HG02763 (cell line): ENCODE data around the gene MYOM3.
A peak's percentile ranks its signal among the peaks of the same experiment; 100 is the strongest.

Experiments used
- ATAC-seq: cut with Tn5 transposase; IDR thresholded peaks from one replicate; pipeline ENCODE4 v1.9.1; 2021; ENCODE audit warnings: mild to moderate bottlenecking, moderate library complexity; ENCODE audit not compliant: unreplicated experiment

MYOM3 gene

DNA sequence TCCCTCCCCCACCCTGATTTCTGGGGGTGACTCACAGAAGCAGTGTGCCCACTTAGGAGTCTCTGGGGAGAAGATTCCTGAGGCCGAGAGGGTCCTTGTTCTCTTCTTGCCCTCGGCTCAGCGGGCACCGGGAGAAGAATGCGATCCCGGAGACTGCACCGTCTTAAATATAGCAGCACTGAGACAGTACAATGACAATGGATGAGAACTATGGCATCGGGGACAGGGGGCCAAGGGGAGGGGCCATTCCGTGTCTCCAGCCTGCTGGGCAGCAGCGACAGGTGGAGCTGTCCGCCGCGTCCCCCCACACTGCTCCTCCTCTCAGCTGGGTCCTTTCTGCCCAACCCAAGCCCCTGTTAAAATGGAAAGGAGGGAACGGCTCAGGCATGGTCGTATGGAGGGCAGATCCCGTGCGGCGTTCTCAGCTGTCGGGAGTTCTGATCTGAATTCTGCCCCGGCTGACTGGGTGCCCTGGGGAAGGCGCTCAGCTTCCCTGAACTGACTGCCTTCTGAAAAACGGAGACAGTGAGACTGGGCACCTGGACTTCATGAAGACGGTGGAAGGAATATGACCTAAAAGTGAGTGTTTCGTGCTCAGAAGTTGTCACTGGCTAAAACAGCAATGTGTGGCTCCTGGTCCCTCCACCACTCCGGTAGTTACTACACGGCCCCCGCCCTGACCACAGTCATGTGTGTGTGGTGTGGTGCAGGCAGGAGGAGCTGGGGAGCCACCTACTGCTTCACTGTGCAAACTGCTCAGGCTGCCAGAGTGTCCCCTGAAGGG, at the start of gene MYOM3:
Gene MYOM3, minus strand, starts transcription at position 140 of the 784 bp plus-strand sequence. CDS start 3,499 bp downstream, outside the sequence.
- ATAC-seq: no peak

- no peak for ATAC-seq
These were observed 49.3 kb upstream of the MYOM3 start for GRCh38 chr1:24161270-24161669.

DNA sequence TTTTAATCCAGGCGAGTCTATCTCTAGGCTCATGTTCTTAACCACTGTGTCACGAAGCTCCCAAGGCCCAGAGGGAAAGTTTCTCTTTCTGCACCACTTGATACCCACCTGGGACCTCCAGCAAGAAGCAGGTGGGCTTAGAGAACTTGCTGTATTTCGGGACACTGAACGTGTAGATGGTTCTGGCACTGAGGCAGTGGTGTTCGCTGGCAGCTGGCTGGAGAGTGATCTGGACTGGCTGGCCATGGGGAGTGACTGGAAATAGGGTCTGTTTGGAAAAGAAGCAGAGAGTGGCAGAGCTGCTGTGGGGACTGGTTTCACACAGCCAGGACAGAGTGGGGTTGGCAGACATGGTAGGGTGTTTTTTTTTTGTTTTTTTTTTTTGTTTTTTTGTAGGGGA, 47.4 kb upstream of the MYOM3 start:
- ATAC-seq: no peak

- no peak for ATAC-seq
These were observed 46.1 kb upstream of the MYOM3 start for GRCh38 chr1:24157918-24158481.

- no peak for ATAC-seq
These were observed 44.8 kb upstream of the MYOM3 start for GRCh38 chr1:24156542-24157260.

DNA sequence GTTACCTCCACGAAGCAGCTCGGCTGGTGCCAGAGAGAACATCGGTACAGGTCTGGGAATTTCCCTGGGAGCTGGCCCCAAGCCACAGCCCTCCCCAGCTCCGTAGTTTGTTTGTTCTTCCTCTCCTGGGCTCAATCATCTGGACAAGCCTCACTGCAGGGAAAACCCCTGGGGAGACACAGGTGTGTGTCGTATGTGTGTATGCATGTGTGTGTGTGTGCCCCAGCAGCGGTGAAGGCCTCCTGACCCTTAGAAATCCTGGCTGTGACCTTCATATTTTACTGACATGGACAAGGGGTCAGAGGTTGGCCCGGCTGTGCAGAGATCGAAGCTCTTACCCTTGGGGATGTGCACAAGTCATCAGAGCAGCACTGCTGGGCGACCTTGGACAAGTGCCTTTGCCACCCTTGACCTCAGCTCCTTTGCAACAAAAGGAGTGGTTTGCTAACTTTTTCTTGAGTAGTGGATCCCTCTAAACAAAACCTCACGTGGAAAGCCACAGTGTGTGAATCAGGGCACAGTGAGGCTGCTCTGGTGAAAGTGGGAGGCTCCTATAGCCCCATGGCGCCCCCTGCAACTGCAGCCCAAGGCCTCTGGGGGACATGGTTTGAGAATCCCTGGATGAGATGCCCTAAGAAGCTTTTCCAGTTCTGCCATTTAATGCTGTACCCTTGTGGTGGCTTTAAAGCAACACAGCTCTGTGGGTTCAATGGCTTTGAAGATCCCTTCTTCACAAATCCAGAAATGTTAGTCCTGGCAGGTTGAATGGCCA, 43.3 kb upstream of the MYOM3 start:
- ATAC-seq: no peak

- no peak for ATAC-seq
These were observed 42.3 kb upstream of the MYOM3 start for GRCh38 chr1:24154215-24154614.

DNA sequence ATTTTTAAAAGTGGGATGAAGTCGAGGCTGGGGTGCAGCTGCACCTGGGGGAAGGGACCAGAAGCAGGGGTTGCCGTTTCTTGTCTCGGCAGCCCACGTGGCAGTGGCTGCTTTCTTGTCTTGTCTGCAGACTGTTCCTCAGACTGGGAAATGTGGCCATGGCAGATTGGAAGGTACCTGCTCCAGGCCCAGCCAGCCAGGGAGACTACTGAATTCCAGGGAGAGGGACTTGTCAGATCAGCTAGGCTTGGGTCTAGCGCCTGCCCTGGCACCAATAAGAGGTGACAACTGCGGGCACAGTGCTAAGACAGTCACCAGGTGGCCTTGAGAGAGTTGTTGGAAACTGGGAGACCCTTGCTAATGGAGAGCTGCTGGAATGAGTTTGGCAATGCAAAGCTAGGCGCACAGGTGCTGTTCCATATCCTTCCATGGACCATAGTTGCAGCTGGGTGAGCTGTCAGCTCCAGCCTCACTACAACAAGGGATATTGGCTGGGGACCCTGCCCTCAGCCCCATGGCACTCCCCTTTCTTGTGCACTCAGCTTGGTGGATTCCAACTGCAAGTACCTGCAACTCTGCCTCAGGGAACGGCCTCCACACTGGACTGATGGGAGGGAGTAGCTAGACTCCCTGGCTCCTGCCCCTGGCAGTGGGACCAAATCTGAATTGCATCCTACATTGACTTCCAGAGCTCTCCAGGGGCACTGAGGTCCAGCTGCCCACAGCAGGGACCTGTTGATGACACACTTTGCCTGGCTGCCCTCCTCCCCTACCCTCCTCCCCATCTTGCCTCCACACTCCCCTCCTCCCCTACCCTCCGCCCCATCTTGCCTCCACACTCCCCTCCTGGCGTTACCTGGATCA, 40.9 kb upstream of the MYOM3 start:
- no peak for ATAC-seq

DNA sequence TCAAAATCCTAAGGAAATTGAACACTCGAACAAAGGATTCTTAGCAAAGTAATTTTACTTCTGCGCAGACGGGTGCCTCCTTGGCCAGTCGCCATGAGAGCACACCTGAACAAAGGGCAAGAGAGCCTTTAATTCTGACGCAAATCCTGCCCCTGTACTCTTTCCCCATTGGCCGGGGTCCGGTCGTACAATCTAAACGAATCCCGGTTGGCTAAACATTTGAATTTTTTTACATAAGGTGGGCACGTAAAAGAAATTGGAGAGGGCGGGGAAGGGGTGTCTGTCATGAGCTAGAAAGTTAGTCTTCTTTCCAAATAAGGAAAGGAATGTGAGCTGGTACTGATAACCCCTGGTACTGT, 39.2 kb upstream of the MYOM3 start:
- no peak for ATAC-seq

DNA sequence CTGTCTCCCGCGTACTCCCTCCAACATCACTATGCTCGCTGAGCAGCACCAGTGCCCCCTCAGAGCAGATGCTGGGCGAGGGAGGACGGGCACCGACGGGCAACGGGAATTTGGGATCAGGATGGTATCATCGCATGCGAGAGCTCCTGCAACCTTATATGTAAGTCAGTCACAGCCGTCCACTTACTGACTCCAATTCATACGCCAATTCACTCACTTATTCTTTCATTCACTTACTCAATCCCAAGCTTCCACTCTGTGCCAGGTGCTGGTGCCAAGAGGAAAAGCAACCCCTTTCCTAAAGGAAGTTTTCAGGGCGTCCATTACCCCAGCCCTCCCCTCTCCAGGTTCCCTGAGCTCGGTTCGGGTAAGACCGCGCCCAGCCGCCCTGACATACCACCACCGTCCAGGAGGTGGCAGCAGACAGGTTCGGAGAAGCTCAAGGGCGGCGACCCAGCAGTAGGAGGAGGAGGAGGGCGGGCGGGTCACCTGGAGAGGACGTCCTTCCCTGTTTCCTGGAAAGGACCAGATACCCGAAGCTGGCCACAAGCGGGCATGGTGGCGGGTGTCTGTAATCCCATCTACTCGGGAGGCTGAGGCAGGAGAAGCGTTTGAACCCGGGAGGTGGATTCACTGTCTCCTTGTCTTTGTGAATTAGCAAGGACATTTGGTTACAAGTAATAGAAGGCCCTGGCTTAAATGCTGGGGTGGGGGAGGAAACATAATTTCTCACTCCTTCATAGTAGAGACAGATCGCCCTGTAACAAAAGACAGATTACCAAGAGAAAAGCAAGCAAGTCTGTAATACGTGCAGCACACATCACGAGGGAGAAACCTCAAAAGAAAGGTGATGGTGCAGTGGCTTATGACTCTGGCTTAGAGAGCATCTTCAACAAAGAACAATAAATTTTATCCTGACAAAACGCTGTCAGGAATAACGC, 38.6 kb upstream of the MYOM3 start:
- peak; percentile 63 for ATAC-seq

GRCh38 chr1:24149866-24150233, 37.9 kb upstream of the MYOM3 start:
- ATAC-seq: no peak

DNA sequence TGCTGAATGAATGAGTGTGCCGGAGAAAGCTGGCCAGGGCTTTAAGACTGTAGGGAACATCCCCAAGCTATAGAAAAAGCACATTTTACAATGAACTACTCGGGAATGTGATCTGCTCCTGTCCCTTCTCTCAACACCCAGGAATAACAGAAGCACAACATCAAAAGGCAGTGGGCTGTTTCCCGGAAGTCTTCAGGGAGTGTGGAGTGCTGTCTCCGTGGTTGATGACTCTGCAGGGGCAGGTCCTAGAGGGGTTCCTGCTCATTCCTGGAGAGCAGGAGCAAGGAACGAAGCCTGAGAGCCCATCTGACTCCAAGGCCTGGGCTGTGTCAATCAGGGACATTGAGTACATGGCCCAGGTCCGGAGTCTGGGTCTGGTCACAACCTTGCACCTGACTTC, 35.9 kb upstream of the MYOM3 start:
- ATAC-seq: no peak

DNA sequence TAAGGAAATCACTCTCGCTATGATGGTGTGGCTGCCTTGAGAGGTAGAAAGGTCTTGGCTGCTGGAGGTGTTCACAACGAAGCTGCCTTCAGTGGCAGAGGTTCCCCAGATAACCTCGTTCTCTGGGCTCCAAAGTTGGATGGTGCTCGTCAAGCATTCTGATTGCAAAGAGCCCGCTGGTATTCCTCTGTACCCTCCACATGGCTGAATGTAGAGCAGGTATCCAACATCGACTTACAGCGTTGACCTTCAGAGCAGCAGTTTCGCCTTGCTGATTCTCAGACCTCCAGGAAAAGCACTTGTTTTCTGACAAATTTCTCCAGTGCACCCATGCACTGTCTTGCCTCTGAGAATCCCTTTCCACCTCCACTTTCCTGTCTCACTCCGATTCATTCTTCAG, 35.3 kb upstream of the MYOM3 start:
- no peak for ATAC-seq

GRCh38 chr1:24142546-24143534, 30.9 kb upstream of the MYOM3 start, which contains the start of gene IL22RA1:
TSS of gene IL22RA1 (minus strand) at chr1:24143140. CDS start at chr1:24143082, 58 bp downstream.
- no peak for ATAC-seq

- ATAC-seq: no peak
These were observed 29.5 kb upstream of the MYOM3 start for GRCh38 chr1:24141311-24141997.

- no peak for ATAC-seq
These were observed 28.8 kb upstream of the MYOM3 start for GRCh38 chr1:24140741-24141181.

DNA sequence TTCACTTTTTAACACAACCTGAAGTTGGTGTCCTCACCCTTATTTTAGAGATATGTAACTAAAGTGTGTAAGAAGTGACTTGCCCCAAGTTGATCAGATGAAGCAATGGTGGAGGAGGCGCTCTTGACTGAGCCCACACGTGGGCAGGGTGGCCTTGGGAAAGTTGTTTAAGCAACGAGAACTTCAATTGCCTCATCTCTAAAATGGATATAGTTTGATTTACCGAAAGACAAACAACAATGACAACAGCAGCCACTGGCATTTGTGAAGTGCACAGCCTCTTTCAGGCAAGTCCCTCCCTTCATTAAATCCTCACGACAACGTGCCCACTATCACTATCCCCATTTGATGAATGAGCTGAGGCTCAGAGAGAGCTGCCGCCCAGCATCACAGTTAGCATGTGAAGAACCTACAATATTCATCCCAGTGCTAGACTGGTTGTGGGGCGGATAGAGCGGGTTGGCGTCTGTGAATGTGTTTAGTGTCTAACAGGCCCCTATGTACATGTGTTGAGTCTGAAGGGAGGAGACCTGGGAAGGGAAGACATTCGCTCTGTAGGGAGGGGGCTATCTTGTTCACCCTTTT, 28.0 kb upstream of the MYOM3 start:
- ATAC-seq: no peak
